MCF 10A (cell line): ENCODE data around the gene IGFBP2. TPM values are rescaled to one million over a fixed set of nuclear protein-coding genes. Genes with fewer than 3 reads are reported as not detected.

Experiments used
- BruUV-seq: library from RNA; stranded (reverse); fragments of 400-500 nt; replicated peaks from 2 replicates; lab custom pipeline; 2021; lab: Mats Ljungman, UMichigan
- CTCF ChIA-PET: fragments of 300-600 bp; sonication (Branson Sonifier 250); formaldehyde crosslinking; extraction: SDS; loops from one replicate; lab custom pipeline; 2021; ENCODE audit warnings: antibody characterized with exemption, inconsistent platforms; lab: Yijun Ruan, JAX
- POLR2A ChIA-PET: fragments of 300-600, 350-650 bp; sonication (Branson Sonifier 250); formaldehyde crosslinking; extraction: SDS; loops from one replicate; lab custom pipeline; 2020; ENCODE audit warnings: antibody characterized with exemption, inconsistent platforms; lab: Yijun Ruan, JAX
- DNase-seq: peaks from one replicate; pipeline ENCODE4 v3.0.0-alpha.2; 2018; ENCODE audit not compliant: unreplicated experiment
- H3K27ac Mint-ChIP-seq: one replicate; pipeline ENCODE4 v1.8.0; 2022; ENCODE audit warnings: mild to moderate bottlenecking, low read depth, mixed read lengths; ENCODE audit not compliant: unreplicated experiment
- H3K27me3 Mint-ChIP-seq: one replicate; pipeline ENCODE4 v1.8.0; 2022; ENCODE audit warnings: mixed read lengths; ENCODE audit not compliant: insufficient read depth, unreplicated experiment
- H3K36me3 Mint-ChIP-seq: one replicate; pipeline ENCODE4 v1.8.0; 2022; ENCODE audit warnings: mild to moderate bottlenecking, moderate library complexity, mixed read lengths; ENCODE audit not compliant: insufficient read depth, unreplicated experiment
- H3K4me1 Mint-ChIP-seq: one replicate; pipeline ENCODE4 v1.8.0; 2022; ENCODE audit warnings: mixed read lengths; ENCODE audit not compliant: insufficient read depth, unreplicated experiment
- H3K4me3 Mint-ChIP-seq: one replicate; pipeline ENCODE4 v1.8.0; 2022; ENCODE audit warnings: mild to moderate bottlenecking, moderate library complexity, mixed read lengths; ENCODE audit not compliant: unreplicated experiment
- H3K9me3 Mint-ChIP-seq: one replicate; pipeline ENCODE4 v1.8.0; 2022; ENCODE audit warnings: mixed read lengths; ENCODE audit not compliant: unreplicated experiment
- CTCF ChIP-seq: fragments of 200-600 bp; IDR thresholded peaks from one replicate; pipeline ENCODE4 v1.8.0; 2022; ENCODE audit warnings: antibody characterized with exemption, mild to moderate bottlenecking; ENCODE audit not compliant: unreplicated experiment
- intact Hi-C: fragments of 100-400 bp; cut with micrococcal nuclease; formaldehyde crosslinking; loops from 2 replicates; pipeline ENCODE4 v1.14.1; 2022
- total RNA-seq: library from RNA; stranded (reverse); gene quantifications from 2 replicates; pipeline ENCODE4 v1.2.3, GENCODE V29; 2022

IGFBP2 gene
- total RNA-seq, 1 experiment from 2014 or later, result 32.0 TPM

- Mint-ChIP-seq H3K9me3 (no peaks in the 10 kb centered on the region), H3K27me3 (no peaks in the 10 kb centered on the region), H3K27ac (no peak overlapping the region), H3K4me1 (peaks cover 19% of the 10 kb centered on the region), H3K36me3 (no peaks in the 10 kb centered on the region), H3K4me3 (no peak overlapping the region)
- CTCF ChIA-PET, result interaction anchor here (0.6 to 27.0 kb wide), 5 partner anchors 9 to 125 kb away, joined by 3 to 673 read pairs (median 5); no protein-coding TSS in a partner anchor
- no TSS peak for BruUV-seq
- POLR2A ChIA-PET, result interaction anchor here (1.0 kb wide), 1 partner anchor 28 kb away, joined by 3 read pairs; no protein-coding TSS in a partner anchor
- no peak for TF ChIP-seq CTCF
- no peak for DNase-seq
- intact Hi-C loops, result no loop called here
Observed at GRCh38 chr2:216646116-216646515, 12.9 kb downstream of the IGFBP2 start.

GRCh38 chr2:216648105-216648504 is 14.9 kb downstream of the IGFBP2 start:
- peaks cover 33% of the 10 kb centered on the region for H3K4me1 Mint-ChIP-seq
- no peak for TF ChIP-seq CTCF
- no peaks in the 10 kb centered on the region for H3K9me3 Mint-ChIP-seq
- ChIA-PET CTCF (interaction anchor here (1.9 to 27.0 kb wide), 2 partner anchors 18 to 127 kb away, joined by 10 to 673 read pairs; no protein-coding TSS in a partner anchor), POLR2A (interaction anchor here (0.8 to 1.0 kb wide), 2 partner anchors 11 to 32 kb away, joined by 3 read pairs; no protein-coding TSS in a partner anchor)
- DNase-seq, result peak; percentile 89
- no peak overlapping the region for H3K4me3 Mint-ChIP-seq
- H3K27me3 Mint-ChIP-seq, result no peaks in the 10 kb centered on the region
- no peaks in the 10 kb centered on the region for H3K36me3 Mint-ChIP-seq
- intact Hi-C loops, result no loop called here
- no TSS peak for BruUV-seq
- H3K27ac Mint-ChIP-seq, result no peak overlapping the region

GRCh38 chr2:216649574-216649973 is 16.4 kb downstream of the IGFBP2 start:
- Mint-ChIP-seq H3K27ac (no peak overlapping the region), H3K36me3 (no peaks in the 10 kb centered on the region)
- intact Hi-C loops, result no loop called here

More at GRCh38 chr2:216649574-216649973, 16.4 kb downstream of the IGFBP2 start:
- no TSS peak for BruUV-seq
- ChIA-PET POLR2A (no interaction called here), CTCF (interaction anchor here (0.7 to 27.0 kb wide), 3 partner anchors 9 to 128 kb away, joined by 3 to 673 read pairs (median 52); no protein-coding TSS in a partner anchor)
- no peak for DNase-seq
- peaks cover 25% of the 10 kb centered on the region for H3K4me1 Mint-ChIP-seq
- H3K4me3 Mint-ChIP-seq, result no peak overlapping the region
- no peaks in the 10 kb centered on the region for H3K27me3 Mint-ChIP-seq
- no peak for TF ChIP-seq CTCF
- no peaks in the 10 kb centered on the region for H3K9me3 Mint-ChIP-seq
